SK-N-MC (cell line): ENCODE results near the gene KCNH4.
"Not testable (repeated sequence)": the region's sequence is repeated elsewhere in the genome, so short reads cannot be mapped to it uniquely, and the experiment has no call there.

ENCODE experiments used
- DNase-seq: peaks from one replicate; pipeline ENCODE4 v3.0.0-alpha.2; 2011; ENCODE audit warnings: low read depth, low spot score
- H3K27ac ChIP-seq: fragments of 200-600 bp; sonication (generic); 2 replicates; pipeline ENCODE4 v1.5.1; 2016; ENCODE audit warnings: mixed run types
- H3K36me3 ChIP-seq: fragments of 200-600 bp; sonication (generic); 2 replicates; pipeline ENCODE4 v1.6.1; 2017; ENCODE audit warnings: antibody characterized with exemption, low read length, mixed read lengths; ENCODE audit not compliant: insufficient read depth
- H3K4me3 ChIP-seq: fragments of 200-600 bp; sonication (generic); 2 replicates; pipeline ENCODE4 v1.5.1; 2016
- H3K9ac ChIP-seq: fragments of 200-600 bp; sonication (generic); 2 replicates; pipeline ENCODE4 v1.8.0; 2017; ENCODE audit warnings: mixed run types, mixed read lengths; ENCODE audit not compliant: insufficient read length
- H3K9me3 ChIP-seq: fragments of 200-600 bp; sonication (generic); 2 replicates; pipeline ENCODE4 v1.6.1; 2017; ENCODE audit warnings: low read depth, mild to moderate bottlenecking, antibody characterized with exemption, low read length, moderate library complexity, mixed read lengths
- EZH2 ChIP-seq: fragments of 200-600 bp; sonication (generic); IDR thresholded peaks from one replicate; pipeline ENCODE4 v1.6.1; 2017; ENCODE audit warnings: antibody characterized with exemption
- FOXP2 ChIP-seq: optimal IDR thresholded peaks from 2 replicates; pipeline ENCODE3; 2011; ENCODE audit warnings: mild to moderate bottlenecking, moderate library complexity; ENCODE audit not compliant: insufficient read depth; ENCODE audit errors: extremely low read length, control extremely low read depth
- POLR2AphosphoS5 ChIP-seq: IDR thresholded peaks from 2 replicates; pipeline ENCODE4 v1.6.1; 2012; ENCODE audit warnings: mild to moderate bottlenecking, low read depth, low read length, borderline replicate concordance

The KCNH4 gene

DNA sequence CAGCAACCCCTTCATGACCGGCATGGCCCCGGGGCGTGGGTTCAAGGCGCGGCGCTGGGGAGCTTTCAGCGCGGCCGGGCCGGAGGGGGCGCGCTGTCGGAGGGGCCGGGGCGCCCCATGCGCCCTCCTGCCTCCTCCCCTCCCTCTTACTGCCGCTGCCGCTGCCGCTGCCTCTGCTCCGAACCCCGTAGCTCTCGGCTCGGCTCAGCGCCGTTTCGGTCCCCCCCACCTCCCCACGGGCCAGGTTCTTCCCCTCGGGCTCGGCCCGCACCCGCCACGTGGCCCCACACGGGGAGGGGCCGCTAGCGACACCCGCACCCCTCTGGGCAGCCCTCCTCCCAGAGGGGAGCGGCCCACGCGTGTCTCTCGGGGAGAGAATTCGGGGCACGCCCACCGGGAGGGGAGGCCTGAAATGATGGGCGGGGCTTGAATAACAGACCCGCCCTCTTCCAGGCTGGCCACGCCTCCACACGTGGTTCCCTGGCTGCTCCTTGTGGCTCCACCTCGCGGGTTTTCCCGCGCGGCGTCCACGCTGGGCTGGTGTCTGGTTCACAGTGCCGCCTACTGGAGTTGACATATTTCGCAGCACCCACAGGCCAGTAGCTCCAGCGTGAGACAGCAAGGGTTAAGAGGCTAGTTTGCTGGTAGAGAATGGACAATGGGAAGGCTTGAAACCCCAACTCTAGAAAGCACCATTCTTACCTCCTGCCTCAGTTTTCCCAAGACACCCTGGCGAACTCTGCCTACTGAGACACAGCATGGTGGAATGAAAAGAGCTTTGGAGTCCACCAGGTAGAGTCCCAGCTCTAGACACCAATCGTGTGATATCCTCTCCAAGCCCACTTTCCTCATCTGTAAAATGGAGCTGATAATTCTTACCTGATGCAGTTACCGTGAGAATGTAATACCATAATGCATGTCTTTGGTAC, at the start of gene KCNH4:
TSS of gene KCNH4 (minus strand) at position 221 of the 929 bp plus-strand sequence. CDS start at position 24, 197 bp downstream.
- Histone ChIP-seq H3K27ac (no peak within 1 kb of the TSS), H3K9me3 (no peaks in the 10 kb centered on the region), H3K9ac (no peak within 1 kb of the TSS), H3K36me3 (no peaks in the 10 kb centered on the region), H3K4me3 (peak within 1 kb of the TSS; percentile 75)
- no peak for DNase-seq
- no peak for TF ChIP-seq FOXP2
- no peak for TF ChIP-seq EZH2
- TF ChIP-seq POLR2AphosphoS5, result no peak

DNA sequence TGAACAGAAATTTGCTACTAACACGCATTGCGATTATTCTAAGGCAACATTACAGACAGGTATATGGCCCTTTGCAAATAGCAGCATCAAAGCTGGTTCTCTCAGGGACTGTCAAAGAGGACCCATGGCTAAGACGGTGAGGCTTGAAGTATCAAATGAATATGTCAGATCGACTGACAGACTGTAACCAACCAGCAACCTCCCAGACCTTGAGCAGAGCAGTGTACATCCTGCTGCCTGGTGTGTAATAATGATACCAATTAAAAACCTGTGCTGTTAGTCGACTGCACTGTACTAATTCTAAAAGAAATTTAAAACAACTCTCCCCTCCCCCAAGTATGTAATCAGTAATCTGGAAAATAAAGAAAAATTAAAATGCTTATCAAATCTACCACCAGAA, 49.3 kb upstream of the KCNH4 start:
- Histone ChIP-seq H3K9me3 (no peaks in the 10 kb centered on the region), H3K36me3 (no peaks in the 10 kb centered on the region), H3K9ac (no peak overlapping the region), H3K4me3 (no peak overlapping the region), H3K27ac (no peak overlapping the region)
- no peak for DNase-seq
- TF ChIP-seq FOXP2, result no peak
- no peak for TF ChIP-seq EZH2
- TF ChIP-seq POLR2AphosphoS5, result no peak

GRCh38 chr17:42227849-42228700, 47.1 kb upstream of the KCNH4 start:
- DNase-seq, result no peak
- Histone ChIP-seq H3K27ac (no peak overlapping the region), H3K9ac (no peak overlapping the region), H3K4me3 (no peak overlapping the region), H3K9me3 (no peaks in the 10 kb centered on the region), H3K36me3 (no peaks in the 10 kb centered on the region)
- no peak for TF ChIP-seq EZH2
- no peak for TF ChIP-seq FOXP2
- TF ChIP-seq POLR2AphosphoS5, result no peak

GRCh38 chr17:42225646-42226045, 44.7 kb upstream of the KCNH4 start:
- no peak for TF ChIP-seq EZH2
- no peak for TF ChIP-seq POLR2AphosphoS5
- TF ChIP-seq FOXP2, result no peak
- no peak for DNase-seq
- no peak overlapping the region for H3K4me3 ChIP-seq
- no peak overlapping the region for H3K27ac ChIP-seq
- H3K9me3 ChIP-seq, result no peaks in the 10 kb centered on the region
- no peaks in the 10 kb centered on the region for H3K36me3 ChIP-seq
- no peak overlapping the region for H3K9ac ChIP-seq

GRCh38 chr17:42224651-42225050, 43.7 kb upstream of the KCNH4 start:
- H3K9ac ChIP-seq, result no peak overlapping the region
- no peaks in the 10 kb centered on the region for H3K36me3 ChIP-seq
- no peak overlapping the region for H3K27ac ChIP-seq
- TF ChIP-seq POLR2AphosphoS5 (no peak), EZH2 (no peak), FOXP2 (no peak)
- no peaks in the 10 kb centered on the region for H3K9me3 ChIP-seq
- no peak for DNase-seq
- no peak overlapping the region for H3K4me3 ChIP-seq

- Histone ChIP-seq H3K4me3 (no peak overlapping the region), H3K9me3 (no peaks in the 10 kb centered on the region), H3K36me3 (no peaks in the 10 kb centered on the region; the same call in 1 of the 2 replicates), H3K9ac (no peak overlapping the region), H3K27ac (no peak overlapping the region)
- DNase-seq, result no peak
- TF ChIP-seq FOXP2 (no peak), EZH2 (no peak), POLR2AphosphoS5 (no peak)
Measured at GRCh38 chr17:42221886-42222745, 41.2 kb upstream of the KCNH4 start.

GRCh38 chr17:42219280-42219679, 38.3 kb upstream of the KCNH4 start:
- not testable (repeated sequence) for H3K4me3 ChIP-seq, H3K9ac ChIP-seq, H3K9me3 ChIP-seq, DNase-seq, H3K27ac ChIP-seq, H3K36me3 ChIP-seq
